ENCODE measurements around the gene PTH2R. TPM values are rescaled to one million over a fixed set of nuclear protein-coding genes. Genes with fewer than 3 reads are reported as not detected.
"Not testable (repeated sequence)": the region's sequence is repeated elsewhere in the genome, so short reads cannot be mapped to it uniquely, and the experiment has no call there.

PTH2R gene
- total RNA-seq, 1 experiment from 2014 or later: not detected

GRCh38 chr2:208511573-208511972, 105.0 kb downstream of the PTH2R start:
- Histone ChIP-seq H3K36me3 (ENCODE audit: low read depth, low read length) (no peaks in the 10 kb centered on the region), H3K4me3 (ENCODE audit: low read length) (no peak overlapping the region), H3K4me2 (ENCODE audit: low read length) (no peak overlapping the region), H3K4me1 (ENCODE audit: insufficient read depth, low read length) (no peaks in the 10 kb centered on the region), H3F3A (ENCODE audit: low read length, unreplicated experiment) (no peaks in the 10 kb centered on the region), H3K9me3 (ENCODE audit: low read length) (no peaks in the 10 kb centered on the region), H3K9ac (ENCODE audit: low read length) (no peak overlapping the region), H3K9me2 (replicated peaks; ENCODE audit: low read length) (no peaks in the 10 kb centered on the region), H3K27me3 (ENCODE audit: low read length) (no peaks in the 10 kb centered on the region), H3K79me2 (ENCODE audit: low read length) (no peaks in the 10 kb centered on the region), H3K27ac (ENCODE audit: low read length) (no peak overlapping the region), H2AFZ (ENCODE audit: low read length) (no peak overlapping the region), H4K20me1 (ENCODE audit: low read length) (no peaks in the 10 kb centered on the region)
- POLR2A ChIA-PET (ENCODE audit: unreplicated experiment): no interaction called here
- no peak for ATAC-seq
- DNase-seq: no peak
- no peak for TF ChIP-seq CTCF (conservative IDR thresholded peaks at IDR 0.05; ENCODE audit: low read depth, low read length)
- no peak for TF ChIP-seq EZH2phosphoT487 (IDR thresholded peaks at IDR 0.05; ENCODE audit: borderline replicate concordance, low read length)
- no peak for TF ChIP-seq EZH2 (IDR thresholded peaks at IDR 0.05; ENCODE audit: low read length, unreplicated experiment)
- no TSS peak for BruUV-seq (replicated peaks)
- CTCF ChIA-PET: no interaction called here
- intact Hi-C loops (cut with micrococcal nuclease): no loop called here

- Histone ChIP-seq H3K9me3 (ENCODE audit: low read length) (no peaks in the 10 kb centered on the region), H3K4me3 (ENCODE audit: low read length) (no peak overlapping the region), H3K9ac (ENCODE audit: low read length) (no peak overlapping the region), H3K9me2 (replicated peaks; ENCODE audit: low read length) (no peaks in the 10 kb centered on the region), H4K20me1 (ENCODE audit: low read length) (no peaks in the 10 kb centered on the region), H3K4me2 (ENCODE audit: low read length) (no peak overlapping the region), H3K36me3 (ENCODE audit: low read depth, low read length) (no peaks in the 10 kb centered on the region), H2AFZ (ENCODE audit: low read length) (no peak overlapping the region), H3K4me1 (ENCODE audit: insufficient read depth, low read length) (no peaks in the 10 kb centered on the region), H3K27me3 (ENCODE audit: low read length) (no peaks in the 10 kb centered on the region), H3F3A (ENCODE audit: low read length, unreplicated experiment) (no peaks in the 10 kb centered on the region), H3K79me2 (ENCODE audit: low read length) (no peaks in the 10 kb centered on the region), H3K27ac (ENCODE audit: low read length) (no peak overlapping the region)
- DNase-seq (no peak), ATAC-seq (no peak)
- no TSS peak for BruUV-seq (replicated peaks)
- intact Hi-C loops (cut with micrococcal nuclease): no loop called here
- TF ChIP-seq EZH2phosphoT487 (IDR thresholded peaks at IDR 0.05; ENCODE audit: borderline replicate concordance, low read length): no peak
- no peak for TF ChIP-seq EZH2 (IDR thresholded peaks at IDR 0.05; ENCODE audit: low read length, unreplicated experiment)
- no peak for TF ChIP-seq CTCF (conservative IDR thresholded peaks at IDR 0.05; ENCODE audit: low read depth, low read length)
- POLR2A ChIA-PET (ENCODE audit: unreplicated experiment): no interaction called here
- CTCF ChIA-PET: no interaction called here
These were observed 108.5 kb downstream of the PTH2R start for GRCh38 chr2:208515099-208515498.

- H3K9ac ChIP-seq (ENCODE audit: low read length); H3K9me3 ChIP-seq (ENCODE audit: low read length); BruUV-seq (replicated peaks); H3K4me2 ChIP-seq (ENCODE audit: low read length); H3K9me2 ChIP-seq (replicated peaks; ENCODE audit: low read length); intact Hi-C loops (cut with micrococcal nuclease); H3K36me3 ChIP-seq (ENCODE audit: low read depth, low read length); POLR2A ChIA-PET (ENCODE audit: unreplicated experiment); H3K27ac ChIP-seq (ENCODE audit: low read length); H3K4me3 ChIP-seq (ENCODE audit: low read length); H3K27me3 ChIP-seq (ENCODE audit: low read length); H4K20me1 ChIP-seq (ENCODE audit: low read length); H3F3A ChIP-seq (ENCODE audit: low read length, unreplicated experiment); DNase-seq; H3K4me1 ChIP-seq (ENCODE audit: insufficient read depth, low read length); ATAC-seq; H2AFZ ChIP-seq (ENCODE audit: low read length); H3K79me2 ChIP-seq (ENCODE audit: low read length); CTCF ChIA-PET: not testable (repeated sequence)
These were observed 116.5 kb downstream of the PTH2R start for GRCh38 chr2:208523069-208523468.

- H3K36me3 ChIP-seq (ENCODE audit: low read depth, low read length); H3F3A ChIP-seq (ENCODE audit: low read length, unreplicated experiment); H3K9me3 ChIP-seq (ENCODE audit: low read length); H3K4me3 ChIP-seq (ENCODE audit: low read length); H3K27me3 ChIP-seq (ENCODE audit: low read length); H2AFZ ChIP-seq (ENCODE audit: low read length); intact Hi-C loops (cut with micrococcal nuclease); H3K9me2 ChIP-seq (replicated peaks; ENCODE audit: low read length); H4K20me1 ChIP-seq (ENCODE audit: low read length); DNase-seq; H3K9ac ChIP-seq (ENCODE audit: low read length); POLR2A ChIA-PET (ENCODE audit: unreplicated experiment); CTCF ChIA-PET; H3K79me2 ChIP-seq (ENCODE audit: low read length); ATAC-seq; BruUV-seq (replicated peaks); H3K27ac ChIP-seq (ENCODE audit: low read length); H3K4me1 ChIP-seq (ENCODE audit: insufficient read depth, low read length); H3K4me2 ChIP-seq (ENCODE audit: low read length): not testable (repeated sequence)
These were observed 118.6 kb downstream of the PTH2R start for GRCh38 chr2:208525165-208525564.
